Measurements from ENCODE around the gene LMO7. TPM values are rescaled to one million over a fixed set of nuclear protein-coding genes. Genes with fewer than 3 reads are reported as not detected.

LMO7 gene
- total and polyA plus RNA-seq, 2 of the 8 experiments (the other 6 are each of a cell fraction or from before 2014, with no cell fraction given): 8.1 to 28.3 TPM

DNA sequence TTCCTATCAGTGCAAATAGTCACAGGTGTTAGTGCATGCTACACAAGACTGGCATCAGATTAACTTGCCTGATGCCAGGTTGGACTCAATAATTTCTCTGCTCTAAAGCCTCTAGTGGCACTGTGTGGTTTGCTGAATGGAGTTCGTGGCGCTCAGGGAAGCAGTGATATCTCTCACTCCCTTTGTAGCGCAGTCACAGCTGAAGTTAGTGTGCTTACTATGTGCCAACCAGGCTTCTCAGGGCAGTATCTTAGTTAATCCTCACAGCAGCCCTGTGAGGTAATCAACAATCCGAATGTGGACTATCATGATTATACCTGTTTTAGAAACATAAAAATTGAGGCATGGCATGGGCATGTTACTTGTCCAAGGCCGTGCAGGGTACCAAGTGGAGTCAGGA, 190.3 kb downstream of the LMO7 start (continued):
- TF ChIP-seq, protein P1, sequence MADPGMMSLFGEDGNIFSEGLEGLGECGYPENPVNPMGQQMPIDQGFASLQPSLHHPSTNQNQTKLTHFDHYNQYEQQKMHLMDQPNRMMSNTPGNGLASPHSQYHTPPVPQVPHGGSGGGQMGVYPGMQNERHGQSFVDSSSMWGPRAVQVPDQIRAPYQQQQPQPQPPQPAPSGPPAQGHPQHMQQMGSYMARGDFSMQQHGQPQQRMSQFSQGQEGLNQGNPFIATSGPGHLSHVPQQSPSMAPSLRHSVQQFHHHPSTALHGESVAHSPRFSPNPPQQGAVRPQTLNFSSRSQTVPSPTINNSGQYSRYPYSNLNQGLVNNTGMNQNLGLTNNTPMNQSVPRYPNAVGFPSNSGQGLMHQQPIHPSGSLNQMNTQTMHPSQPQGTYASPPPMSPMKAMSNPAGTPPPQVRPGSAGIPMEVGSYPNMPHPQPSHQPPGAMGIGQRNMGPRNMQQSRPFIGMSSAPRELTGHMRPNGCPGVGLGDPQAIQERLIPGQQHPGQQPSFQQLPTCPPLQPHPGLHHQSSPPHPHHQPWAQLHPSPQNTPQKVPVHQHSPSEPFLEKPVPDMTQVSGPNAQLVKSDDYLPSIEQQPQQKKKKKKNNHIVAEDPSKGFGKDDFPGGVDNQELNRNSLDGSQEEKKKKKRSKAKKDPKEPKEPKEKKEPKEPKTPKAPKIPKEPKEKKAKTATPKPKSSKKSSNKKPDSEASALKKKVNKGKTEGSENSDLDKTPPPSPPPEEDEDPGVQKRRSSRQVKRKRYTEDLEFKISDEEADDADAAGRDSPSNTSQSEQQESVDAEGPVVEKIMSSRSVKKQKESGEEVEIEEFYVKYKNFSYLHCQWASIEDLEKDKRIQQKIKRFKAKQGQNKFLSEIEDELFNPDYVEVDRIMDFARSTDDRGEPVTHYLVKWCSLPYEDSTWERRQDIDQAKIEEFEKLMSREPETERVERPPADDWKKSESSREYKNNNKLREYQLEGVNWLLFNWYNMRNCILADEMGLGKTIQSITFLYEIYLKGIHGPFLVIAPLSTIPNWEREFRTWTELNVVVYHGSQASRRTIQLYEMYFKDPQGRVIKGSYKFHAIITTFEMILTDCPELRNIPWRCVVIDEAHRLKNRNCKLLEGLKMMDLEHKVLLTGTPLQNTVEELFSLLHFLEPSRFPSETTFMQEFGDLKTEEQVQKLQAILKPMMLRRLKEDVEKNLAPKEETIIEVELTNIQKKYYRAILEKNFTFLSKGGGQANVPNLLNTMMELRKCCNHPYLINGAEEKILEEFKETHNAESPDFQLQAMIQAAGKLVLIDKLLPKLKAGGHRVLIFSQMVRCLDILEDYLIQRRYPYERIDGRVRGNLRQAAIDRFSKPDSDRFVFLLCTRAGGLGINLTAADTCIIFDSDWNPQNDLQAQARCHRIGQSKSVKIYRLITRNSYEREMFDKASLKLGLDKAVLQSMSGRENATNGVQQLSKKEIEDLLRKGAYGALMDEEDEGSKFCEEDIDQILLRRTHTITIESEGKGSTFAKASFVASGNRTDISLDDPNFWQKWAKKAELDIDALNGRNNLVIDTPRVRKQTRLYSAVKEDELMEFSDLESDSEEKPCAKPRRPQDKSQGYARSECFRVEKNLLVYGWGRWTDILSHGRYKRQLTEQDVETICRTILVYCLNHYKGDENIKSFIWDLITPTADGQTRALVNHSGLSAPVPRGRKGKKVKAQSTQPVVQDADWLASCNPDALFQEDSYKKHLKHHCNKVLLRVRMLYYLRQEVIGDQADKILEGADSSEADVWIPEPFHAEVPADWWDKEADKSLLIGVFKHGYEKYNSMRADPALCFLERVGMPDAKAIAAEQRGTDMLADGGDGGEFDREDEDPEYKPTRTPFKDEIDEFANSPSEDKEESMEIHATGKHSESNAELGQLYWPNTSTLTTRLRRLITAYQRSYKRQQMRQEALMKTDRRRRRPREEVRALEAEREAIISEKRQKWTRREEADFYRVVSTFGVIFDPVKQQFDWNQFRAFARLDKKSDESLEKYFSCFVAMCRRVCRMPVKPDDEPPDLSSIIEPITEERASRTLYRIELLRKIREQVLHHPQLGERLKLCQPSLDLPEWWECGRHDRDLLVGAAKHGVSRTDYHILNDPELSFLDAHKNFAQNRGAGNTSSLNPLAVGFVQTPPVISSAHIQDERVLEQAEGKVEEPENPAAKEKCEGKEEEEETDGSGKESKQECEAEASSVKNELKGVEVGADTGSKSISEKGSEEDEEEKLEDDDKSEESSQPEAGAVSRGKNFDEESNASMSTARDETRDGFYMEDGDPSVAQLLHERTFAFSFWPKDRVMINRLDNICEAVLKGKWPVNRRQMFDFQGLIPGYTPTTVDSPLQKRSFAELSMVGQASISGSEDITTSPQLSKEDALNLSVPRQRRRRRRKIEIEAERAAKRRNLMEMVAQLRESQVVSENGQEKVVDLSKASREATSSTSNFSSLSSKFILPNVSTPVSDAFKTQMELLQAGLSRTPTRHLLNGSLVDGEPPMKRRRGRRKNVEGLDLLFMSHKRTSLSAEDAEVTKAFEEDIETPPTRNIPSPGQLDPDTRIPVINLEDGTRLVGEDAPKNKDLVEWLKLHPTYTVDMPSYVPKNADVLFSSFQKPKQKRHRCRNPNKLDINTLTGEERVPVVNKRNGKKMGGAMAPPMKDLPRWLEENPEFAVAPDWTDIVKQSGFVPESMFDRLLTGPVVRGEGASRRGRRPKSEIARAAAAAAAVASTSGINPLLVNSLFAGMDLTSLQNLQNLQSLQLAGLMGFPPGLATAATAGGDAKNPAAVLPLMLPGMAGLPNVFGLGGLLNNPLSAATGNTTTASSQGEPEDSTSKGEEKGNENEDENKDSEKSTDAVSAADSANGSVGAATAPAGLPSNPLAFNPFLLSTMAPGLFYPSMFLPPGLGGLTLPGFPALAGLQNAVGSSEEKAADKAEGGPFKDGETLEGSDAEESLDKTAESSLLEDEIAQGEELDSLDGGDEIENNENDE (IDR thresholded peaks at IDR 0.05; ENCODE audit: insufficient replicate concordance, low read length): no peak
- TF ChIP-seq RBBP5 (IDR thresholded peaks at IDR 0.05; ENCODE audit: borderline replicate concordance, low read depth, low read length): no peak
- no peak for TF ChIP-seq SP4 (IDR thresholded peaks at IDR 0.05; ENCODE audit: low read length)
- TF ChIP-seq POLR2A (IDR thresholded peaks at IDR 0.05; ENCODE audit: control extremely low read depth in 1 of 2, low read depth in 2 of 2, low read length in 2 of 2): no peak
- no peak for TF ChIP-seq CREB1 (IDR thresholded peaks at IDR 0.05)
- TF ChIP-seq POU5F1 (IDR thresholded peaks at IDR 0.05; ENCODE audit: low read depth, low read length): no peak
- TF ChIP-seq TCF12 (IDR thresholded peaks at IDR 0.05; ENCODE audit: low read depth, low read length): no peak
- no peak for TF ChIP-seq SRF (IDR thresholded peaks at IDR 0.05; ENCODE audit: low read depth, low read length)
- TF ChIP-seq CTBP2 (IDR thresholded peaks at IDR 0.05; ENCODE audit: borderline replicate concordance, insufficient read depth, insufficient read length, low read length): no peak
- no peak for TF ChIP-seq CEBPB (IDR thresholded peaks at IDR 0.05; ENCODE audit: low read depth, low read length)
- TF ChIP-seq YY1 (IDR thresholded peaks at IDR 0.05; ENCODE audit: low read depth, low read length): no peak
- TF ChIP-seq RXRA (IDR thresholded peaks at IDR 0.05; ENCODE audit: insufficient read depth, low read depth, low read length): no peak
- TF ChIP-seq EGR1 (IDR thresholded peaks at IDR 0.05; ENCODE audit: borderline replicate concordance, low read depth, low read length): no peak
- TF ChIP-seq SIX5 (IDR thresholded peaks at IDR 0.05; ENCODE audit: low read depth, low read length): no peak
